ENCODE measurements around the gene ERICH6B. TPM values are rescaled to one million over a fixed set of nuclear protein-coding genes. Genes with fewer than 3 reads are reported as not detected.

The ERICH6B gene
- total and polyA plus RNA-seq, 4 donors, result 0.94 TPM; not detected in 3

DNA sequence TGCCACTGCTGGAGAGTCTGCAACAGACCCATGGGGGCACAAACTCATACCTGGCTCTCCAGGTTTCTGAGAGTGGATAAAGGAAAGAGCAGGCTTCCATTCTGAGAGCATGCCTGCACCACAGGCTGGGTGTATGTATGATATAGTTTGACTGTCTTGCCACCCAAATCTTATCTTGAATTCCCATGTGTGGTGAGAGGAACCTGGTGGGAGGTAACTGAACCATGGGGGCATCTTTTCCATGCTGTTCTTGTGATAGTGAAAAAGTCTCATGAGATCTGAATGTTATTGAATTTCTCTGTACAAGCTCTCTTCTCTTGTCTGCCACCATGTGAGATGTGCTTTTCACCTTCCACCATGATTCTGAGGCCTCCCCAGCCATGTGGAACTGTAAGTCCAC is 50.2 kb downstream of the ERICH6B start:
- Histone ChIP-seq H3K27me3 (ENCODE audit: control insufficient read depth in 4 of 4, insufficient read depth in 4 of 4, low read length in 3 of 4) (no peaks in the 10 kb centered on the region), H3K27ac (ENCODE audit: low read depth in 1 of 2, low read length in 2 of 2) (no peak overlapping the region), H3K4me3 (ENCODE audit: low read depth in 1 of 3, low read length in 3 of 3) (no peak overlapping the region), H3K9ac (ENCODE audit: low read depth in 1 of 2, low read length in 2 of 2) (no peak overlapping the region), H3K36me3 (ENCODE audit: control insufficient read depth in 4 of 4, insufficient read depth in 3 of 4, low read depth in 1 of 4, low read length in 3 of 4) (no peaks in the 10 kb centered on the region), H3K4me1 (ENCODE audit: control insufficient read depth in 4 of 4, insufficient read depth in 4 of 4, low read length in 3 of 4) (no peaks in the 10 kb centered on the region), H3K9me3 (ENCODE audit: control insufficient read depth in 4 of 4, low read length in 3 of 4) (no peaks in the 10 kb centered on the region)
- no peak for DNase-seq (ENCODE audit: low spot score)
- TF ChIP-seq NR2F2 (IDR thresholded peaks at IDR 0.05), result no peak
- TF ChIP-seq, protein P1, sequence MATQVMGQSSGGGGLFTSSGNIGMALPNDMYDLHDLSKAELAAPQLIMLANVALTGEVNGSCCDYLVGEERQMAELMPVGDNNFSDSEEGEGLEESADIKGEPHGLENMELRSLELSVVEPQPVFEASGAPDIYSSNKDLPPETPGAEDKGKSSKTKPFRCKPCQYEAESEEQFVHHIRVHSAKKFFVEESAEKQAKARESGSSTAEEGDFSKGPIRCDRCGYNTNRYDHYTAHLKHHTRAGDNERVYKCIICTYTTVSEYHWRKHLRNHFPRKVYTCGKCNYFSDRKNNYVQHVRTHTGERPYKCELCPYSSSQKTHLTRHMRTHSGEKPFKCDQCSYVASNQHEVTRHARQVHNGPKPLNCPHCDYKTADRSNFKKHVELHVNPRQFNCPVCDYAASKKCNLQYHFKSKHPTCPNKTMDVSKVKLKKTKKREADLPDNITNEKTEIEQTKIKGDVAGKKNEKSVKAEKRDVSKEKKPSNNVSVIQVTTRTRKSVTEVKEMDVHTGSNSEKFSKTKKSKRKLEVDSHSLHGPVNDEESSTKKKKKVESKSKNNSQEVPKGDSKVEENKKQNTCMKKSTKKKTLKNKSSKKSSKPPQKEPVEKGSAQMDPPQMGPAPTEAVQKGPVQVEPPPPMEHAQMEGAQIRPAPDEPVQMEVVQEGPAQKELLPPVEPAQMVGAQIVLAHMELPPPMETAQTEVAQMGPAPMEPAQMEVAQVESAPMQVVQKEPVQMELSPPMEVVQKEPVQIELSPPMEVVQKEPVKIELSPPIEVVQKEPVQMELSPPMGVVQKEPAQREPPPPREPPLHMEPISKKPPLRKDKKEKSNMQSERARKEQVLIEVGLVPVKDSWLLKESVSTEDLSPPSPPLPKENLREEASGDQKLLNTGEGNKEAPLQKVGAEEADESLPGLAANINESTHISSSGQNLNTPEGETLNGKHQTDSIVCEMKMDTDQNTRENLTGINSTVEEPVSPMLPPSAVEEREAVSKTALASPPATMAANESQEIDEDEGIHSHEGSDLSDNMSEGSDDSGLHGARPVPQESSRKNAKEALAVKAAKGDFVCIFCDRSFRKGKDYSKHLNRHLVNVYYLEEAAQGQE (IDR thresholded peaks at IDR 0.05), result no peak
- TF ChIP-seq FOXA1 (IDR thresholded peaks at IDR 0.05), result no peak
- TF ChIP-seq ZBTB33 (IDR thresholded peaks at IDR 0.05), result no peak
- TF ChIP-seq JUND (IDR thresholded peaks at IDR 0.05), result no peak
- no peak for TF ChIP-seq CTCF (IDR thresholded peaks at IDR 0.05; ENCODE audit: low read depth, low read length, missing input control)
- TF ChIP-seq MAX (IDR thresholded peaks at IDR 0.05), result no peak
- no peak for TF ChIP-seq ATF3 (IDR thresholded peaks at IDR 0.05)
- no peak for TF ChIP-seq EGR1 (IDR thresholded peaks at IDR 0.05; ENCODE audit: low read depth in 2 of 2)

- H3K9ac ChIP-seq (ENCODE audit: low read depth in 1 of 2, low read length in 2 of 2), result no peak overlapping the region
- no peak overlapping the region for H3K27ac ChIP-seq (ENCODE audit: low read depth in 1 of 2, low read length in 2 of 2)
- no peaks in the 10 kb centered on the region for H3K36me3 ChIP-seq (ENCODE audit: control insufficient read depth in 4 of 4, insufficient read depth in 3 of 4, low read depth in 1 of 4, low read length in 3 of 4)
- 64% methylated on average over 3 of the region's 3 CpGs for WGBS
- no peaks in the 10 kb centered on the region for H3K27me3 ChIP-seq (ENCODE audit: control insufficient read depth in 4 of 4, insufficient read depth in 4 of 4, low read length in 3 of 4)
- no peak for DNase-seq (ENCODE audit: low spot score)
- no peaks in the 10 kb centered on the region for H3K9me3 ChIP-seq (ENCODE audit: control insufficient read depth in 4 of 4, low read length in 3 of 4)
- H3K4me1 ChIP-seq (ENCODE audit: control insufficient read depth in 4 of 4, insufficient read depth in 4 of 4, low read length in 3 of 4), result no peaks in the 10 kb centered on the region
- no peak overlapping the region for H3K4me3 ChIP-seq (ENCODE audit: low read depth in 1 of 3, low read length in 3 of 3)
- TF ChIP-seq JUND (IDR thresholded peaks at IDR 0.05) (no peak), ATF3 (IDR thresholded peaks at IDR 0.05) (no peak), MAX (IDR thresholded peaks at IDR 0.05) (no peak), SP1 (IDR thresholded peaks at IDR 0.05) (no peak), HNF4A (conservative IDR thresholded peaks at IDR 0.05) (no peak), ZBTB33 (IDR thresholded peaks at IDR 0.05) (no peak), YY1 (IDR thresholded peaks at IDR 0.05) (no peak), FOXA1 (IDR thresholded peaks at IDR 0.05) (no peak), FOXA2 (IDR thresholded peaks at IDR 0.05) (no peak), GABPA (IDR thresholded peaks at IDR 0.05 in 1 of 2, conservative IDR thresholded peaks at IDR 0.05 in 1 of 2) (no peak)
- TF ChIP-seq, protein P1 (IDR thresholded peaks at IDR 0.05), result no peak
Measured at GRCh38 chr13:45564133-45564776, 51.3 kb downstream of the ERICH6B start.
